Ishikawa (cell line): ENCODE measurements around the gene CHGA.

Experiments used
- CEBPB ChIP-seq: IDR thresholded peaks from 2 replicates; pipeline ENCODE4 v1.6.1; 2012
- CREB1 ChIP-seq: IDR thresholded peaks from 2 replicates; pipeline ENCODE4 v1.6.1; 2012; ENCODE audit warnings: low read depth
- EGR1 ChIP-seq: IDR thresholded peaks from 2 replicates; pipeline ENCODE4 v1.6.1; 2012
- EP300 ChIP-seq: IDR thresholded peaks from 2 replicates; pipeline ENCODE4 v1.6.1; 2012; ENCODE audit warnings: borderline replicate concordance
- FOXM1 ChIP-seq: IDR thresholded peaks from 2 replicates; pipeline ENCODE4 v1.6.1; 2012; ENCODE audit warnings: low read depth, borderline replicate concordance
- MAX ChIP-seq: IDR thresholded peaks from 2 replicates; pipeline ENCODE4 v1.6.1; 2012
- NFIC ChIP-seq: IDR thresholded peaks from 2 replicates; pipeline ENCODE4 v1.6.1; 2012
- RAD21 ChIP-seq: IDR thresholded peaks from 2 replicates; pipeline ENCODE4 v1.6.1; 2012; ENCODE audit warnings: low read depth
- REST ChIP-seq: IDR thresholded peaks from 2 replicates; pipeline ENCODE4 v1.6.1; 2012; ENCODE audit warnings: low read depth, mild to moderate bottlenecking
- TAF1 ChIP-seq: IDR thresholded peaks from 2 replicates; pipeline ENCODE4 v1.6.1; 2012; ENCODE audit warnings: low read depth, mild to moderate bottlenecking
- TCF12 ChIP-seq: IDR thresholded peaks from 2 replicates; pipeline ENCODE4 v1.6.1; 2012; ENCODE audit warnings: low read depth
- TEAD4 ChIP-seq: IDR thresholded peaks from 2 replicates; pipeline ENCODE4 v1.6.1; 2012
- USF1 ChIP-seq: IDR thresholded peaks from 2 replicates; pipeline ENCODE4 v1.6.1; 2012
- YY1 ChIP-seq: IDR thresholded peaks from 2 replicates; pipeline ENCODE4 v1.6.1; 2012; ENCODE audit warnings: low read depth
- ZBTB7A ChIP-seq: IDR thresholded peaks from 2 replicates; pipeline ENCODE4 v1.6.1; 2012; ENCODE audit warnings: low read depth

Gene CHGA

GRCh38 chr14:92963301-92964123 lies 40.6 kb downstream of the CHGA start:
- TF ChIP-seq CEBPB (no peak), NFIC (0 out of 2 replicates have a peak, but pooled peaks have one; percentile 29), EP300 (no peak), ZBTB7A (no peak), TEAD4 (no peak), YY1 (no peak)

- TF ChIP-seq TEAD4 (no peak), TAF1 (no peak)
Measured at GRCh38 chr14:92964124-92965109, 41.5 kb downstream of the CHGA start.

GRCh38 chr14:92965281-92965680 lies 42.3 kb downstream of the CHGA start:
- TF ChIP-seq REST, result no peak
- no peak for TF ChIP-seq TAF1
- TF ChIP-seq ZBTB7A, result no peak
- TF ChIP-seq CREB1, result no peak
- TF ChIP-seq EP300, result no peak
- TF ChIP-seq RAD21, result no peak
- no peak for TF ChIP-seq TEAD4
- TF ChIP-seq TCF12, result no peak
- no peak for TF ChIP-seq YY1
- TF ChIP-seq NFIC, result no peak
- TF ChIP-seq CEBPB, result no peak
- TF ChIP-seq MAX, result no peak
- TF ChIP-seq USF1, result no peak
- TF ChIP-seq FOXM1, result no peak
- no peak for TF ChIP-seq EGR1

- TF ChIP-seq TEAD4, result no peak
- no peak for TF ChIP-seq TAF1
- TF ChIP-seq NFIC, result no peak
- TF ChIP-seq CEBPB, result no peak
- no peak for TF ChIP-seq REST
- TF ChIP-seq TCF12, result no peak
- TF ChIP-seq CREB1, result no peak
- no peak for TF ChIP-seq ZBTB7A
- no peak for TF ChIP-seq USF1
- TF ChIP-seq RAD21, result no peak
- no peak for TF ChIP-seq MAX
- TF ChIP-seq EP300, result no peak
- no peak for TF ChIP-seq YY1
- TF ChIP-seq EGR1, result no peak
- TF ChIP-seq FOXM1, result no peak
Measured at GRCh38 chr14:92967346-92967926, 44.5 kb downstream of the CHGA start.
